Epithelial cell of proximal tubule (primary cell): ENCODE results near the gene KRTAP5-8. TPM values are rescaled to one million over a fixed set of nuclear protein-coding genes. Genes with fewer than 3 reads are reported as not detected.

Source experiments
- DNase-seq: peaks from one replicate; pipeline ENCODE4 v3.0.0-alpha.2; 2011; ENCODE audit warnings: low read depth
- H3K4me3 ChIP-seq: 2 replicates; pipeline ENCODE4 v1.5.1; 2011; ENCODE audit warnings: low read depth, mild to moderate bottlenecking, low read length
- CTCF ChIP-seq: conservative IDR thresholded peaks from 2 replicates; pipeline ENCODE4 v1.5.1; 2012; ENCODE audit warnings: low read depth, mild to moderate bottlenecking, low read length
- total RNA-seq: library from RNA; depleted of rRNA; stranded (reverse); fragments of >200 nt; gene quantifications from 2 replicates; pipeline ENCODE4 v1.2.3, GENCODE V29; 2015

Gene KRTAP5-8
- total RNA-seq, 1 donor from 2014 or later, result not detected

GRCh38 chr11:71501071-71501985 lies 36.5 kb upstream of the KRTAP5-8 start:
- DNase-seq, result no peak
- TF ChIP-seq CTCF, result no peak
- H3K4me3 ChIP-seq, result no peak overlapping the region

- no peak for DNase-seq
- no peak for TF ChIP-seq CTCF
- H3K4me3 ChIP-seq, result no peak overlapping the region
Measured at GRCh38 chr11:71502026-71502425, 35.8 kb upstream of the KRTAP5-8 start.

GRCh38 chr11:71502871-71503435 lies 34.9 kb upstream of the KRTAP5-8 start:
- no peak for DNase-seq
- H3K4me3 ChIP-seq, result no peak overlapping the region
- no peak for TF ChIP-seq CTCF

GRCh38 chr11:71504531-71504930 lies 33.3 kb upstream of the KRTAP5-8 start:
- H3K4me3 ChIP-seq, result no peak overlapping the region
- no peak for TF ChIP-seq CTCF

GRCh38 chr11:71505001-71505400 lies 32.8 kb upstream of the KRTAP5-8 start:
- no peak overlapping the region for H3K4me3 ChIP-seq
- no peak for TF ChIP-seq CTCF
- no peak for DNase-seq

More at GRCh38 chr11:71504531-71504930, 33.3 kb upstream of the KRTAP5-8 start:
- DNase-seq, result no peak

GRCh38 chr11:71505781-71506180 lies 32.0 kb upstream of the KRTAP5-8 start:
- no peak overlapping the region for H3K4me3 ChIP-seq
- DNase-seq, result no peak
- no peak for TF ChIP-seq CTCF
